Ishikawa (cell line): Measurements from ENCODE around the gene ATXN1.

ENCODE experiments used
- CREB1 ChIP-seq: IDR thresholded peaks from 2 replicates; pipeline ENCODE4 v1.6.1; 2012; ENCODE audit warnings: low read depth
- EP300 ChIP-seq: IDR thresholded peaks from 2 replicates; pipeline ENCODE4 v1.6.1; 2012; ENCODE audit warnings: borderline replicate concordance
- MAX ChIP-seq: IDR thresholded peaks from 2 replicates; pipeline ENCODE4 v1.6.1; 2012
- RAD21 ChIP-seq: IDR thresholded peaks from 2 replicates; pipeline ENCODE4 v1.6.1; 2012; ENCODE audit warnings: low read depth
- REST ChIP-seq: IDR thresholded peaks from 2 replicates; pipeline ENCODE4 v1.6.1; 2012; ENCODE audit warnings: low read depth, mild to moderate bottlenecking
- TAF1 ChIP-seq: IDR thresholded peaks from 2 replicates; pipeline ENCODE4 v1.6.1; 2012; ENCODE audit warnings: low read depth, mild to moderate bottlenecking
- TEAD4 ChIP-seq: IDR thresholded peaks from 2 replicates; pipeline ENCODE4 v1.6.1; 2012
- YY1 ChIP-seq: IDR thresholded peaks from 2 replicates; pipeline ENCODE4 v1.6.1; 2012; ENCODE audit warnings: low read depth
- TF ChIP-seq, protein P1 (sequence below): IDR thresholded peaks from 2 replicates; pipeline ENCODE4 v1.6.1; 2012

DNA sequence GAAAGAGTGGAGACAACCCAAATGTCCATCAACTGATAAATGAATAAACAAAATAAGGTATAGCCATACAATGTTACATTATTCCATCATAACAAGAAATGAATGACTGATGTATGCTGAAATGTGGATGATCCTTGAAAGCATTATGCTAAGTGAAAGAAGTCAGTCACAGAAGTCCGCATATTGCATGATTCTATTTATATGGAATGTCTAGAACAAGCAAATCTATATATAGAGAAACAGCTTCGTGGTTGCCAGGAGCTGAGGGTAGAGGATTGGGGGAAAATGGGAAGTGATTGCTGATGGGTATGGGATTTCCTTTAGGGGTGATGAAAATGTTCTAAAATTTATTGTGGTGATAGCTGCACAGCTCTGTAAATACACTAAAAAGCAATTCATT is 196.8 kb downstream of the ATXN1 start:
- TF ChIP-seq YY1, result no peak
- TF ChIP-seq MAX, result no peak
- no peak for TF ChIP-seq CREB1
- no peak for TF ChIP-seq EP300
- TF ChIP-seq REST, result no peak
- TF ChIP-seq RAD21, result no peak
- TF ChIP-seq TAF1, result no peak
- TF ChIP-seq, protein P1, sequence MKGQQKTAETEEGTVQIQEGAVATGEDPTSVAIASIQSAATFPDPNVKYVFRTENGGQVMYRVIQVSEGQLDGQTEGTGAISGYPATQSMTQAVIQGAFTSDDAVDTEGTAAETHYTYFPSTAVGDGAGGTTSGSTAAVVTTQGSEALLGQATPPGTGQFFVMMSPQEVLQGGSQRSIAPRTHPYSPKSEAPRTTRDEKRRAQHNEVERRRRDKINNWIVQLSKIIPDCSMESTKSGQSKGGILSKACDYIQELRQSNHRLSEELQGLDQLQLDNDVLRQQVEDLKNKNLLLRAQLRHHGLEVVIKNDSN, result no peak
- TF ChIP-seq TEAD4, result no peak
